ENCODE data around the gene TGFBR3.
"Not testable (repeated sequence)": the region's sequence is repeated elsewhere in the genome, so short reads cannot be mapped to it uniquely, and the experiment has no call there.

Gene TGFBR3

GRCh38 chr1:91884459-91885212 is 1.3 kb downstream of the TGFBR3 start:
- DNase-seq (ENCODE audit: low read depth in 3 of 3, low spot score in 1 of 3), result no peak

GRCh38 chr1:91883470-91883869 is 2.5 kb downstream of the TGFBR3 start:
- no peak for DNase-seq (ENCODE audit: low read depth in 3 of 3, low spot score in 1 of 3)

- no peak for DNase-seq (ENCODE audit: low read depth in 3 of 3, low spot score in 1 of 3)
These were observed 4.7 kb downstream of the TGFBR3 start for GRCh38 chr1:91881280-91881679.

DNA sequence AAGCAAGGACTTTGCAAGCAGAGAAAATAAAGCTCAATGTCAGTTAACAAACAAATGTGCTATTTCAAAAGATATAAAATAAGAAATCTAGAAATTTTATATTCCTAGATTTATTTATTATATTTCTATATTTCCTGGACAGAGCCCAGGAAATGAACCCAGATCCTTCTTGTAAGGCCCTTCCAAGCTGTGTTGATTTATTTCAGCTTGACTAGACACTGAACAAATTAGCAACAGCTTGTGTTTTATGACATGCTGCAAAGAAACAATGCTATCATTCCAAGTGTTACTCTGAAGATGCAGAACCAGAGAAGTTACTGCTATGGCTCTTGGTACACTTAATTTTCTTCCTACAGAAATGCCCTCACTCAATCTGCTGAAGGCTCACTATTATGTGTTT is 6.2 kb downstream of the TGFBR3 start:
- no peak for DNase-seq (ENCODE audit: low read depth in 3 of 3, low spot score in 1 of 3)

DNA sequence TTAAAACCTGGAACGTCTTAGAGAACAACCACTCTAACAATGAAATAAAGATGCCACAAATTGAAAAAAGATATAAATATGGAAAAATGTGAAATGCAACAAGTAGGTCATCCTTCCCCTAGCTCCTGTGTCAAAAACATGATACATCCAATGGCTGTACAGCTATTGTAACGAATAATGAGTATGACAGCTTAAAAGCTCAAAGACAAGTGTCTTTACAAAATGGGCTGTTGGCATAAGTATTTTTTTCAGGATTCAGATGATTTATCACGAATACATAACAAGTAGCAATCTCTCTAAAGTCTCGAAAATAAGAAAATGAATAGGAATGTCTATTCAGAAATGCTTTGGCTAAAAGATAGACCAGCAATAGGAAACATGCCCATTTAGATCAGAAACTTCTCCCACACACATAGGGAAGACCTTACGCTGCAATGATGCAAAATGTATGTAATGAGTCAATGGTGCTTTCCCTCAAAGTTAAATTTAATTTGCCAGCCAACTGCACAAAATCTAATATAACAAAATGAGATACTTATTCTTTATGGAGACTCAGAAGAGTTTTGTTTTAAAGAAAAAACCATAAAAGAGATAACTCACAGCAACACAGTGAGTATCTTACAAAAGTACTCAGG is 8.3 kb downstream of the TGFBR3 start:
- DNase-seq (ENCODE audit: low read depth in 3 of 3, low spot score in 1 of 3), result no peak

GRCh38 chr1:91876781-91877573 is 9.0 kb downstream of the TGFBR3 start:
- no peak for DNase-seq (ENCODE audit: low read depth in 3 of 3, low spot score in 1 of 3)

GRCh38 chr1:91876040-91876470 is 9.9 kb downstream of the TGFBR3 start:
- DNase-seq (ENCODE audit: low read depth in 3 of 3, low spot score in 1 of 3), result peak in 1 of 3 donors; percentile 22

- no peak for DNase-seq (ENCODE audit: low read depth in 3 of 3, low spot score in 1 of 3)
These were observed 11.8 kb downstream of the TGFBR3 start for GRCh38 chr1:91874167-91874566.

GRCh38 chr1:91872559-91873081 is 13.3 kb downstream of the TGFBR3 start:
- DNase-seq (ENCODE audit: low read depth in 3 of 3, low spot score in 1 of 3), result no peak

GRCh38 chr1:91872000-91872399 is 14.0 kb downstream of the TGFBR3 start:
- no peak for DNase-seq (ENCODE audit: low read depth in 3 of 3, low spot score in 1 of 3)

DNA sequence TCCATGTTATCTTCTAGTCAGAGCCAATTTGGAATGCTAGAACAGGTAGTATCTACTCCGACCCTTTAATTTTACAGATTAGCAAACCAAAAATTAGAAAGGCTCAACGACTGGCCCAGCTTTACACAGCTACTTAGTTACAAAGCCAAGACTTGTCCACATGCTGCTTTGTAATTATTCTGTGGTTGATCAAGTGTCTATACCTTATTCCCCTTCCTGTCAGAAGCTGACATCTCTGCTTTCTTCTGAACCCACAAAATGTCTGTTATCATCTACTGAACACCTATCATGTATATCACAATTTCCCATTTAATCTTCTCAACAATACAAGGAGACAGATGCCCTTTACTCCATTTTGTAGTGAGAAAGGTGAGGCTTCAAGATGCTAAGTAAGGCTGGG is 15.6 kb downstream of the TGFBR3 start:
- DNase-seq (ENCODE audit: low read depth in 3 of 3, low spot score in 1 of 3), result no peak

GRCh38 chr1:91866425-91866824 is 19.5 kb downstream of the TGFBR3 start:
- no peak for DNase-seq (ENCODE audit: low read depth in 3 of 3, low spot score in 1 of 3)

- DNase-seq (ENCODE audit: low read depth in 3 of 3, low spot score in 1 of 3), result no peak
These were observed 21.8 kb downstream of the TGFBR3 start for GRCh38 chr1:91864017-91864700.

GRCh38 chr1:91863498-91863897 is 22.5 kb downstream of the TGFBR3 start:
- no peak for DNase-seq (ENCODE audit: low read depth in 3 of 3, low spot score in 1 of 3)

DNA sequence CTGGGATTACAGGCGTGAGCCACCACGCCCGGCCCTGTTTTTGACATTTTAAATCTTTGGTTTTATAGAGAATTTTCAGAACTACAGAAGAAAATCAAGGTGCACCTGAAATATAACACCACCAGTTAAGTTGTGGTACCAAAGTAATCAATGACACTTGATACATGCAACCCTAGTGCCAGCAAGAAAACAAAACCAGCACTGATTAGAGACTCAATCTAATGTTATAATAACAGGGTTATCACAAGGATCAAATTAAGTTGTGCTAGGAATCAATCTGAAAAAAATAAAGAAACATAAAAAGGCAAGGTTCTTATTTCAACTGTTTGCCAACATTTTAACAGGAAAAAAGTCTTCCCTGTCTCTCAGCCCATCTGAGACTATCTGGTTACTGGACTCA is 23.8 kb downstream of the TGFBR3 start:
- DNase-seq (ENCODE audit: low read depth in 3 of 3, low spot score in 1 of 3), result no peak

GRCh38 chr1:91857557-91858239 is 28.3 kb downstream of the TGFBR3 start:
- no peak for DNase-seq (ENCODE audit: low read depth in 3 of 3, low spot score in 1 of 3)

DNA sequence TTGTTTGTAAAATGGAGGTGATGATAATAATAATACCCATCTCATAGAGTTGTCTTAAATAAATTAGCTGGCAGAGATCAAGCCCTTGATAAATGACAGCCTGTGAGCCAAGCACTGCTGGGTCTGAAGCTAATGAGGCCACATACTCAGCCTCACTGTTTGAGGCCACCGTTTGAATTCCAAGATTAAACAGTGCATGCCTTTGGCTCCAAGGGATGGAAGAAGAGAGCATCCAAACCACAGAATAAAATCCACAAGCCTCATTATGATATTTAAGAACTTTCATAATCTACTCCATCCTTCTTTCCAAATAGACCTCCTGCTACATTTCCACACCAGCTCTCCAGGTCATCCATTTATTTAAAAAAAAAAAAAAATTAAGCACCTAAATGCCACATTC is 29.0 kb downstream of the TGFBR3 start:
- DNase-seq (ENCODE audit: low read depth in 3 of 3, low spot score in 1 of 3), result no peak

DNA sequence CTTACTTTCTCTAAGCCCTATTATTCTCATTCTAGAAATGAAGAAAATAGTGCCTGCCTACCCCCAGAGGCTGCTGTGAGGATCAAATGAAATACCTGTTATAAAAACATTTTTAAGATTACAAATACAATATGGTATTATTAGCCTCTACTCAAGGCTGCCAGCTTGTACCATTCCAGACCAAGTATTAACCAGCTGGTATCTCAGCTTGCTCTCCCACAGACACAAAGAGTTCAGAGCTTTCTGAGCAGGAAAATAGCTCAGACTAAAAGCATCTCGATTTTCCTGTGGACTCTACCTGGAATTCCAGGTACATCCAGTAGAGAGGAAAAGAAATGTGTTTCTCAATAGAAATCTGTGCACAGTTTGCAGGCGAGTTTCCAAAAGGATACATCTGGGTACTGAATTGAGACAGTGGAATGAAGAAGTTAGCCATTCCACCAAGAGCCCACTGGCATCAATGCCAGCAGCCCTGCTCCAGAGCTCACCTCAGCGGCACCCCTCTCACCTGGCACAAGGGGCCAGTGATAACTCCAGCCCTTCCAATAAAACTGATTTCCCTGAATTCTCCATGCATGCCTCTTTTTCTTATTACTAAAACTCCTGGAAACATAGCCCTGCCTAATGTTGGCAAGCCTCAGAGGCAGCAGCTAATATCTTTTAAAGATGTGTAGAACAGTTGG is 31.0 kb downstream of the TGFBR3 start:
- DNase-seq (ENCODE audit: low read depth in 3 of 3, low spot score in 1 of 3), result no peak

DNA sequence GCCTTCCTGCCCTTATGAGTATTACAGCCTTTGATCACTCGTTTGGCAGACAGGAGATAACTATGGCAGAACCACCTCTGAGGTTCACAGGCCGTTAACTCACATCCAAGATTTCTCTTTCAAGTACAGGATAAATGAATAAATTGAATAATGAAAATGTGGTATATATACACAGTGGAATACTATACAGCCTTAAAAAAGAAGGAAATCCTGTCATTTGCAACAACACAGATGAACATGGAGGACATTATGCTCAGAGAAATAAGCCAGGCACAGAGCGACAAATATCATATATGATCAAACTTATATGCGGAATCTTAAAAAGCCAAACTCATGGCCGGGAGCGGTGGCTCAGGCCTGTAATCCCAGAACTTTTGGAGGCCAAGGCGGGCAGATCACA is 32.6 kb downstream of the TGFBR3 start:
- no peak for DNase-seq (ENCODE audit: low read depth in 3 of 3, low spot score in 1 of 3)

GRCh38 chr1:91852011-91852410 is 33.9 kb downstream of the TGFBR3 start:
- not testable (repeated sequence) for DNase-seq (ENCODE audit: low read depth in 3 of 3, low spot score in 1 of 3)
